CD14-positive monocyte (primary cell): ENCODE data around the gene C2orf76. TPM values are rescaled to one million over a fixed set of nuclear protein-coding genes. Genes with fewer than 3 reads are reported as not detected.
A peak's percentile ranks its signal among the peaks of the same experiment; 100 is the strongest.

Experiments
- DNase-seq, 3 donors: peaks; one replicate each; pipeline ENCODE4 v3.0.0-alpha.2; 2011 to 2022
- H2AFZ ChIP-seq: 2 replicates; pipeline ENCODE4 v1.6.0; 2012; ENCODE audit warnings: mild to moderate bottlenecking, low read depth, low read length, inconsistent platforms; ENCODE audit not compliant: insufficient read depth, poor library complexity, severe bottlenecking
- H3K27ac ChIP-seq, 2 donors: 1 replicate in 1 of 2; 2 replicates in 1 of 2; pipeline ENCODE4 v1.5.1; 2012 to 2013; ENCODE audit warnings: low read length in 2 of 2, control low read depth in 1 of 2, inconsistent platforms in 1 of 2, low read depth in 1 of 2, mild to moderate bottlenecking in 1 of 2
- H3K27me3 ChIP-seq, 2 donors: one replicate each; pipeline versions ENCODE4 v1.6.0 to v1.6.1; 2011 to 2013; ENCODE audit warnings: low read length in 2 of 2; ENCODE audit not compliant: control insufficient read depth in 2 of 2, insufficient read depth in 2 of 2
- H3K36me3 ChIP-seq, 2 donors: replicated peaks in 1 of 2; 1 replicate in 1 of 2; 2 replicates in 1 of 2; pipeline versions ENCODE4 v1.5.1 to v1.6.1; 2012 to 2013; ENCODE audit warnings: low read length in 2 of 2, control low read depth in 1 of 2, inconsistent platforms in 1 of 2, mild to moderate bottlenecking in 1 of 2; ENCODE audit not compliant: insufficient read depth in 2 of 2, control insufficient read depth in 1 of 2
- H3K4me1 ChIP-seq, 2 donors: 1 replicate in 1 of 2; 2 replicates in 1 of 2; pipeline versions ENCODE4 v1.5.1 to v1.6.1; 2012 to 2013; ENCODE audit warnings: low read length in 2 of 2, control low read depth in 1 of 2, inconsistent platforms in 1 of 2, mild to moderate bottlenecking in 1 of 2, moderate library complexity in 1 of 2; ENCODE audit not compliant: insufficient read depth in 2 of 2, control insufficient read depth in 1 of 2
- H3K4me2 ChIP-seq: replicated peaks from 2 replicates; pipeline ENCODE3; 2012; ENCODE audit warnings: low read length, moderate library complexity, mild to moderate bottlenecking; ENCODE audit not compliant: poor library complexity, severe bottlenecking; ENCODE audit errors: extremely low read depth
- H3K4me3 ChIP-seq, 3 experiments: fragments of 200-600 bp in 1 of 3; sonication (generic) in 1 of 3; replicated peaks in 1 of 3; 1 replicate in 2 of 3; 2 replicates in 1 of 3; pipeline ENCODE4 v1.5.1; 2011 to 2013; ENCODE audit warnings: low read length in 3 of 3, mild to moderate bottlenecking in 3 of 3, control low read depth in 2 of 3, low read depth in 2 of 3, inconsistent platforms in 1 of 3, moderate library complexity in 1 of 3
- H3K79me2 ChIP-seq: 2 replicates; pipeline ENCODE4 v1.6.0; 2012; ENCODE audit warnings: mild to moderate bottlenecking, control low read depth, inconsistent platforms, low read length, moderate library complexity; ENCODE audit not compliant: insufficient read depth
- H3K9ac ChIP-seq: 2 replicates; pipeline ENCODE4 v1.6.0; 2017; ENCODE audit warnings: low read length, mild to moderate bottlenecking; ENCODE audit not compliant: insufficient read depth, poor library complexity, severe bottlenecking
- H3K9me3 ChIP-seq, 2 donors: replicated peaks in 1 of 2; 1 replicate in 1 of 2; 2 replicates in 1 of 2; pipeline versions ENCODE4 v1.5.1 to v1.6.1; 2012 to 2013; ENCODE audit warnings: low read length in 2 of 2, control low read depth in 1 of 2; ENCODE audit not compliant: control insufficient read depth in 1 of 2, insufficient read depth in 1 of 2
- H4K20me1 ChIP-seq: 2 replicates; pipeline ENCODE4 v1.6.0; 2012; ENCODE audit warnings: mild to moderate bottlenecking, low read length, control low read depth, moderate library complexity; ENCODE audit not compliant: insufficient read depth
- H3K27ac Mint-ChIP-seq, 7 donors: one replicate each; pipeline ENCODE4 v1.8.0; 2020; ENCODE audit warnings: mild to moderate bottlenecking in 7 of 7, mixed read lengths in 7 of 7, moderate library complexity in 6 of 7, inconsistent platforms in 2 of 7
- H3K27me3 Mint-ChIP-seq, 3 donors: one replicate each; pipeline ENCODE4 v1.8.0; 2021 to 2022; ENCODE audit warnings: low read depth in 3 of 3, mild to moderate bottlenecking in 3 of 3, mixed read lengths in 3 of 3, moderate library complexity in 3 of 3, inconsistent platforms in 1 of 3
- H3K36me3 Mint-ChIP-seq, 2 donors: one replicate each; pipeline ENCODE4 v1.8.0; 2020; ENCODE audit warnings: mixed read lengths in 2 of 2, inconsistent platforms in 1 of 2, mild to moderate bottlenecking in 1 of 2
- H3K4me1 Mint-ChIP-seq: one replicate; pipeline ENCODE4 v1.8.0; 2020; ENCODE audit warnings: mild to moderate bottlenecking, mixed read lengths
- H3K4me3 Mint-ChIP-seq, 2 donors: one replicate each; pipeline ENCODE4 v1.8.0; 2020; ENCODE audit warnings: mild to moderate bottlenecking in 2 of 2, mixed read lengths in 2 of 2, moderate library complexity in 1 of 2
- H3K9me3 Mint-ChIP-seq, 7 donors: one replicate each; pipeline ENCODE4 v1.8.0; 2020 to 2022; ENCODE audit warnings: mixed read lengths in 7 of 7, mild to moderate bottlenecking in 6 of 7, moderate library complexity in 6 of 7, inconsistent platforms in 2 of 7
- WGBS: methylation state at CpG from one replicate; pipeline ENCODE4 v1.1.5; 2013; ENCODE audit warnings: missing lambda C conversion rate; ENCODE audit not compliant: insufficient coverage; 5-methylcytosine and 5-hydroxymethylcytosine counted together
- intact Hi-C, 2 donors: fragments of 100-400 bp; cut with micrococcal nuclease; formaldehyde crosslinking; loops; one replicate each; pipeline versions ENCODE4 v1.15.0 to v1.15.1; 2023
- polyA plus RNA-seq, 3 donors: library from polyadenylated mRNA; depleted of rRNA in 1 of 3; unstranded in 2 of 3; stranded (reverse) in 1 of 3; fragments of 300-500 nt in 2 of 3; fragments of >200 nt in 1 of 3; fragmentation: Illumina TruSeq in 2 of 3; gene quantifications; 1 replicate in 2 of 3; 2 replicates in 1 of 3; pipeline ENCODE4 v1.2.3, GENCODE V29; 2012 to 2021
- TF ChIP-seq, protein P1 (sequence below): fragments of 200-600 bp; IDR thresholded peaks from one replicate; pipeline ENCODE4 v1.8.0; 2022; ENCODE audit warnings: antibody characterized with exemption, mild to moderate bottlenecking

C2orf76 gene
- polyA plus RNA-seq, 3 donors, result 9.7 to 32.5 (median 31.0) TPM

GRCh38 chr2:119366161-119366648, 429 bp downstream of the C2orf76 start:
- H3K27me3 Mint-ChIP-seq, result peaks cover 0 to 2% (median 0%) of the 10 kb centered on the region in 3 donors
- intact Hi-C loops, result loop anchor here in 1 of 2 donors (10.0 kb wide), 1 partner anchor 391 kb away; no protein-coding TSS in a partner anchor
- peaks cover 25 to 32% of the 10 kb centered on the region in 2 donors for H3K36me3 Mint-ChIP-seq
- WGBS, result 3% methylated on average over 17 of the region's 17 CpGs
- peak overlapping the region; percentile 98 to 99 for H3K4me3 Mint-ChIP-seq
- Histone ChIP-seq H3K27me3 (no peaks in the 10 kb centered on the region), H3K27ac (peak overlapping the region; percentile 90 to 97), H3K9me3 (no peaks in the 10 kb centered on the region), H3K4me1 (peaks cover 26 to 37% of the 10 kb centered on the region in 2 donors), H3K36me3 (peaks cover 26 to 32% of the 10 kb centered on the region in 2 donors), H2AFZ (peak overlapping the region; percentile 95), H3K4me2 (peak overlapping the region; percentile 93), H4K20me1 (peaks cover 30% of the 10 kb centered on the region), H3K9ac (peak overlapping the region; percentile 85), H3K79me2 (peaks cover 53% of the 10 kb centered on the region), H3K4me3 (peak overlapping the region; percentile 60 to 96 (median 90))
- H3K27ac Mint-ChIP-seq, result peak overlapping the region; percentile 97 to 99 (median 97)
- H3K9me3 Mint-ChIP-seq, result peaks cover 0 to 2% (median 0%) of the 10 kb centered on the region in 7 donors
- DNase-seq, result peak; percentile 18 to 27 (median 23)
- TF ChIP-seq, protein P1, sequence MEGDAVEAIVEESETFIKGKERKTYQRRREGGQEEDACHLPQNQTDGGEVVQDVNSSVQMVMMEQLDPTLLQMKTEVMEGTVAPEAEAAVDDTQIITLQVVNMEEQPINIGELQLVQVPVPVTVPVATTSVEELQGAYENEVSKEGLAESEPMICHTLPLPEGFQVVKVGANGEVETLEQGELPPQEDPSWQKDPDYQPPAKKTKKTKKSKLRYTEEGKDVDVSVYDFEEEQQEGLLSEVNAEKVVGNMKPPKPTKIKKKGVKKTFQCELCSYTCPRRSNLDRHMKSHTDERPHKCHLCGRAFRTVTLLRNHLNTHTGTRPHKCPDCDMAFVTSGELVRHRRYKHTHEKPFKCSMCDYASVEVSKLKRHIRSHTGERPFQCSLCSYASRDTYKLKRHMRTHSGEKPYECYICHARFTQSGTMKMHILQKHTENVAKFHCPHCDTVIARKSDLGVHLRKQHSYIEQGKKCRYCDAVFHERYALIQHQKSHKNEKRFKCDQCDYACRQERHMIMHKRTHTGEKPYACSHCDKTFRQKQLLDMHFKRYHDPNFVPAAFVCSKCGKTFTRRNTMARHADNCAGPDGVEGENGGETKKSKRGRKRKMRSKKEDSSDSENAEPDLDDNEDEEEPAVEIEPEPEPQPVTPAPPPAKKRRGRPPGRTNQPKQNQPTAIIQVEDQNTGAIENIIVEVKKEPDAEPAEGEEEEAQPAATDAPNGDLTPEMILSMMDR, result no peak
- H3K4me1 Mint-ChIP-seq, result peaks cover 50% of the 10 kb centered on the region

DNA sequence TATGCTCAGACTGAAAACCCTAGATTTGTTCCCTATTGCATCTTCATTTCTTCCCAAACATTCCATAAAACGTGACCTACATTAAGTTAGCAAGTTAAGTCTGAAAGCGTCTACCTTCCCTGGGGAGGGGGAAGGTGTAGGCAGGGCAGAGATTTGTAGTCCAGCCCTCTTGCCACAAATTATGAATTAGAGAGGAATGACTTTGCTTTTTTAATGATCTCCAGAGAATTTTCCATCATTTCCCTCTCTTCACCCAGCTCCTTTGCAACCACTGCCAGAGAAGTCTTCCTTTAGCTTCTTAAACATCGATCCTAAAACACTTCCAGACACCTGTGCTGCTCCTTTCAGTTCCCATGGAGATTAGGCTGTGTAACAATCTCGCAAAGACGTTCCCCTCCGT, 1.2 kb downstream of the C2orf76 start:
- Mint-ChIP-seq H3K27me3 (peaks cover 0 to 2% (median 0%) of the 10 kb centered on the region in 3 donors), H3K36me3 (peaks cover 17 to 24% of the 10 kb centered on the region in 2 donors), H3K4me1 (peaks cover 52% of the 10 kb centered on the region), H3K27ac (peak overlapping the region in 4 of 7 donors; percentile 79 to 99 (median 97)), H3K9me3 (peaks cover 0 to 2% (median 0%) of the 10 kb centered on the region in 7 donors), H3K4me3 (peak overlapping the region; percentile 98 to 99)
- Histone ChIP-seq H3K4me1 (peaks cover 26 to 37% of the 10 kb centered on the region in 2 donors), H3K9me3 (no peaks in the 10 kb centered on the region), H3K27ac (peak overlapping the region in 1 of 2 donors; percentile 97), H3K79me2 (peaks cover 56% of the 10 kb centered on the region), H3K36me3 (peaks cover 18 to 24% of the 10 kb centered on the region in 2 donors), H3K9ac (no peak overlapping the region), H3K4me3 (peak overlapping the region in 1 of 3 experiments; percentile 90), H4K20me1 (peaks cover 28% of the 10 kb centered on the region), H3K4me2 (peak overlapping the region; percentile 93), H2AFZ (peak overlapping the region; percentile 95), H3K27me3 (no peaks in the 10 kb centered on the region)
- TF ChIP-seq, protein P1, result no peak
- intact Hi-C loops, result loop anchor here in 1 of 2 donors (10.0 kb wide), 1 partner anchor 391 kb away; no protein-coding TSS in a partner anchor
- no peak for DNase-seq
- WGBS, result 56% methylated on average over 4 of the region's 6 CpGs
